ENCODE data around the gene UBTD1. TPM values are rescaled to one million over a fixed set of nuclear protein-coding genes. Genes with fewer than 3 reads are reported as not detected.

Gene UBTD1
- total and polyA plus RNA-seq, 10 of the 15 experiments (the other 5 are each of a cell fraction or from before 2014, with no cell fraction given): 0.04 to 1.5 (median 1.2) TPM; not detected in 1

DNA sequence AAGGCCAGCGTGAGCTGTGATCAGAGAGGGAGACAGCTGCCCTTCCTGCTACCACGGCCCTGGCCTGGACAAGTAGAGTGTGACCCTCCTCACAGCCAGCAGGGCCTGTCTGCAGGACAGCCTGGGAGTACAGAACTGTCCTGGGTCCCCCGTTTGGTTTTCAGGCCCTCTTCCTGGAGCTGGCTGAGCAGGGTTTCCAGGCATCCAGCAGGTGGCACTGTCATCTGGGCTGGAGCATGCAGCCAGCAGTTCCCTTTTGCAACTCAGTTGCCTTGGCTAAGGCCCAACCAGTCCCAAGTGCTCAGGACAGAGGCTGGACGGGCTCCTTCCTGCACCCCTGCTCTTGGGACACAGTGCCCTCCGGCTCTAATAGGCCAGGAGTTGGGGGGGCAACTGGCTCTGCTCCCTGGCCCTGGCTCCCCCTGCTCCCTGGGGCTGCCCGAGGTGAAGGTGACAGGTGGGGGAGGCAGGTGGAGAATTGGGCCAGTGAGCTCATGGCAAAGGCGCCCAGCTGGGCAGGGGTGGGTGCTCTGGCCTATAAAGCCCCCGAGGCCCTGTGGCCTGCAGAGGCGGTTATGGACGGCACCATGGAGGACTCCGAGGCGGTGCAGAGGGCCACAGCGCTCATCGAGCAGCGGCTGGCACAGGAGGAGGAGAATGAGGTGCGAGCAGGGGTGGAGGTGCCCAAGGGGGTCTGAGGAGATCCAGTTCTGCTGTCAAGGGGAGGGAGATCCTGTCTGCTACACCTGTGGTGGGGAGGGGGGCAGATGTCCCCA lies 73.7 kb downstream of the UBTD1 start, which contains the start of gene ANKRD2 (continued):
- TF ChIP-seq, protein P1, sequence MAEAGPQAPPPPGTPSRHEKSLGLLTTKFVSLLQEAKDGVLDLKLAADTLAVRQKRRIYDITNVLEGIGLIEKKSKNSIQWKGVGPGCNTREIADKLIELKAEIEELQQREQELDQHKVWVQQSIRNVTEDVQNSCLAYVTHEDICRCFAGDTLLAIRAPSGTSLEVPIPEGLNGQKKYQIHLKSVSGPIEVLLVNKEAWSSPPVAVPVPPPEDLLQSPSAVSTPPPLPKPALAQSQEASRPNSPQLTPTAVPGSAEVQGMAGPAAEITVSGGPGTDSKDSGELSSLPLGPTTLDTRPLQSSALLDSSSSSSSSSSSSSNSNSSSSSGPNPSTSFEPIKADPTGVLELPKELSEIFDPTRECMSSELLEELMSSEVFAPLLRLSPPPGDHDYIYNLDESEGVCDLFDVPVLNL (IDR thresholded peaks at IDR 0.05; ENCODE audit: low read depth, low read length): no peak
- TF ChIP-seq, protein P2, sequence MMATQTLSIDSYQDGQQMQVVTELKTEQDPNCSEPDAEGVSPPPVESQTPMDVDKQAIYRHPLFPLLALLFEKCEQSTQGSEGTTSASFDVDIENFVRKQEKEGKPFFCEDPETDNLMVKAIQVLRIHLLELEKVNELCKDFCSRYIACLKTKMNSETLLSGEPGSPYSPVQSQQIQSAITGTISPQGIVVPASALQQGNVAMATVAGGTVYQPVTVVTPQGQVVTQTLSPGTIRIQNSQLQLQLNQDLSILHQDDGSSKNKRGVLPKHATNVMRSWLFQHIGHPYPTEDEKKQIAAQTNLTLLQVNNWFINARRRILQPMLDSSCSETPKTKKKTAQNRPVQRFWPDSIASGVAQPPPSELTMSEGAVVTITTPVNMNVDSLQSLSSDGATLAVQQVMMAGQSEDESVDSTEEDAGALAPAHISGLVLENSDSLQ (IDR thresholded peaks at IDR 0.05): no peak
- TF ChIP-seq CBFB (IDR thresholded peaks at IDR 0.05; ENCODE audit: low read depth): no peak
- TF ChIP-seq CREM (IDR thresholded peaks at IDR 0.05; ENCODE audit: low read depth): no peak
- no peak for TF ChIP-seq ZNF687 (IDR thresholded peaks at IDR 0.05)
- no peak for TF ChIP-seq CBX5 (IDR thresholded peaks at IDR 0.05; ENCODE audit: low read depth)
- TF ChIP-seq BCL11A (IDR thresholded peaks at IDR 0.05; ENCODE audit: low read depth, low read length): no peak
- TF ChIP-seq SREBF1 (IDR thresholded peaks at IDR 0.05; ENCODE audit: low read length): no peak
- no peak for TF ChIP-seq FOS (IDR thresholded peaks at IDR 0.05; ENCODE audit: borderline replicate concordance, extremely low read depth, insufficient read length)
- TF ChIP-seq SUZ12 (IDR thresholded peaks at IDR 0.05; ENCODE audit: unreplicated experiment): no peak
- TF ChIP-seq SIX5 (IDR thresholded peaks at IDR 0.05; ENCODE audit: low read depth, low read length, severe bottlenecking): no peak
- no peak for TF ChIP-seq MEF2B (IDR thresholded peaks at IDR 0.05; ENCODE audit: partially characterized antibody, poor library complexity, severe bottlenecking)
- TF ChIP-seq SPI1 (IDR thresholded peaks at IDR 0.05; ENCODE audit: borderline replicate concordance, insufficient read depth, low read depth, low read length): peak; percentile 76
- TF ChIP-seq RFX5 (IDR thresholded peaks at IDR 0.05; ENCODE audit: low read depth, low read length): no peak
- no peak for TF ChIP-seq RAD51 (IDR thresholded peaks at IDR 0.05)
- TF ChIP-seq ZSCAN29 (IDR thresholded peaks at IDR 0.05): no peak
- TF ChIP-seq KAT2A (conservative IDR thresholded peaks at IDR 0.05; ENCODE audit: control insufficient read depth, low read depth, low read length): no peak
- no peak for TF ChIP-seq BMI1 (IDR thresholded peaks at IDR 0.05; ENCODE audit: borderline replicate concordance)
- TF ChIP-seq YY1 (IDR thresholded peaks at IDR 0.05; ENCODE audit: low read depth, low read length): 0 out of 2 replicates have a peak, but pooled peaks have one; percentile 35
- TF ChIP-seq NBN (IDR thresholded peaks at IDR 0.05): no peak
- no peak for TF ChIP-seq HDAC2 (IDR thresholded peaks at IDR 0.05)
- TF ChIP-seq, protein P3, sequence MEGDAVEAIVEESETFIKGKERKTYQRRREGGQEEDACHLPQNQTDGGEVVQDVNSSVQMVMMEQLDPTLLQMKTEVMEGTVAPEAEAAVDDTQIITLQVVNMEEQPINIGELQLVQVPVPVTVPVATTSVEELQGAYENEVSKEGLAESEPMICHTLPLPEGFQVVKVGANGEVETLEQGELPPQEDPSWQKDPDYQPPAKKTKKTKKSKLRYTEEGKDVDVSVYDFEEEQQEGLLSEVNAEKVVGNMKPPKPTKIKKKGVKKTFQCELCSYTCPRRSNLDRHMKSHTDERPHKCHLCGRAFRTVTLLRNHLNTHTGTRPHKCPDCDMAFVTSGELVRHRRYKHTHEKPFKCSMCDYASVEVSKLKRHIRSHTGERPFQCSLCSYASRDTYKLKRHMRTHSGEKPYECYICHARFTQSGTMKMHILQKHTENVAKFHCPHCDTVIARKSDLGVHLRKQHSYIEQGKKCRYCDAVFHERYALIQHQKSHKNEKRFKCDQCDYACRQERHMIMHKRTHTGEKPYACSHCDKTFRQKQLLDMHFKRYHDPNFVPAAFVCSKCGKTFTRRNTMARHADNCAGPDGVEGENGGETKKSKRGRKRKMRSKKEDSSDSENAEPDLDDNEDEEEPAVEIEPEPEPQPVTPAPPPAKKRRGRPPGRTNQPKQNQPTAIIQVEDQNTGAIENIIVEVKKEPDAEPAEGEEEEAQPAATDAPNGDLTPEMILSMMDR (IDR thresholded peaks at IDR 0.05 in 2 of 3, conservative IDR thresholded peaks at IDR 0.05 in 1 of 3; ENCODE audit: control insufficient read depth in 2 of 3, extremely low read depth in 1 of 3, insufficient read depth in 1 of 3, low read depth in 3 of 3, low read length in 3 of 3): peak; percentile 89 to 95 (median 94)
- 0 out of 2 replicates have a peak, but pooled peaks have one; percentile 29 for TF ChIP-seq MAX (IDR thresholded peaks at IDR 0.05; ENCODE audit: low read depth, low read length)

Measured in GM12878 (cell line).